Epithelial cell of proximal tubule (primary cell): ENCODE results near the gene RIC1. TPM values are rescaled to one million over a fixed set of nuclear protein-coding genes. Genes with fewer than 3 reads are reported as not detected.

Experiments used
- DNase-seq: peaks from one replicate; pipeline ENCODE4 v3.0.0-alpha.2; 2011; ENCODE audit warnings: low read depth
- H3K4me3 ChIP-seq: 2 replicates; pipeline ENCODE4 v1.5.1; 2011; ENCODE audit warnings: low read depth, mild to moderate bottlenecking, low read length
- total RNA-seq: library from RNA; depleted of rRNA; stranded (reverse); fragments of >200 nt; gene quantifications from 2 replicates; pipeline ENCODE4 v1.2.3, GENCODE V29; 2015
- TF ChIP-seq, protein P1 (sequence below): conservative IDR thresholded peaks from 2 replicates; pipeline ENCODE4 v1.5.1; 2012; ENCODE audit warnings: low read depth, mild to moderate bottlenecking, low read length

The RIC1 gene
- total RNA-seq, 1 donor from 2014 or later: 12.7 TPM

DNA sequence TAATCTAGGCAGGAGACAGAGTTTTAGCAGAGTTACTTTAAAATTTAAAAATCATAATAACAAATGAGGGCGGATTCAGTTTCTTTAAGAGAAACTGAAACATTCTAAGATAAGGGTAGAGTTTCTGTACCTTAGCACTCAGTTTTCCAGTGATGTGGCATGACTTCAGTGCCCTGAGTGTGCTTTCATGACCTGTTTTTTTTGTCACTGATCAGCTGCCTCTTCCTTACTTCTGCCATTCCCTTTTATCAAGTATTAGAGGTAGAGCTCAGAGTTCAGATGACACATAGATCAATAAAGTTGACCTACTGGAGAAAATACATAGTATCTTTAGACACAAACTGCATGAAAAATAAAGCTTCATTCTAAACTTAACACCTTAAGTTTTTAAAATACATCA, 121.7 kb downstream of the RIC1 start:
- TF ChIP-seq, protein P1, sequence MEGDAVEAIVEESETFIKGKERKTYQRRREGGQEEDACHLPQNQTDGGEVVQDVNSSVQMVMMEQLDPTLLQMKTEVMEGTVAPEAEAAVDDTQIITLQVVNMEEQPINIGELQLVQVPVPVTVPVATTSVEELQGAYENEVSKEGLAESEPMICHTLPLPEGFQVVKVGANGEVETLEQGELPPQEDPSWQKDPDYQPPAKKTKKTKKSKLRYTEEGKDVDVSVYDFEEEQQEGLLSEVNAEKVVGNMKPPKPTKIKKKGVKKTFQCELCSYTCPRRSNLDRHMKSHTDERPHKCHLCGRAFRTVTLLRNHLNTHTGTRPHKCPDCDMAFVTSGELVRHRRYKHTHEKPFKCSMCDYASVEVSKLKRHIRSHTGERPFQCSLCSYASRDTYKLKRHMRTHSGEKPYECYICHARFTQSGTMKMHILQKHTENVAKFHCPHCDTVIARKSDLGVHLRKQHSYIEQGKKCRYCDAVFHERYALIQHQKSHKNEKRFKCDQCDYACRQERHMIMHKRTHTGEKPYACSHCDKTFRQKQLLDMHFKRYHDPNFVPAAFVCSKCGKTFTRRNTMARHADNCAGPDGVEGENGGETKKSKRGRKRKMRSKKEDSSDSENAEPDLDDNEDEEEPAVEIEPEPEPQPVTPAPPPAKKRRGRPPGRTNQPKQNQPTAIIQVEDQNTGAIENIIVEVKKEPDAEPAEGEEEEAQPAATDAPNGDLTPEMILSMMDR: no peak
- DNase-seq: no peak
- H3K4me3 ChIP-seq: no peak overlapping the region

DNA sequence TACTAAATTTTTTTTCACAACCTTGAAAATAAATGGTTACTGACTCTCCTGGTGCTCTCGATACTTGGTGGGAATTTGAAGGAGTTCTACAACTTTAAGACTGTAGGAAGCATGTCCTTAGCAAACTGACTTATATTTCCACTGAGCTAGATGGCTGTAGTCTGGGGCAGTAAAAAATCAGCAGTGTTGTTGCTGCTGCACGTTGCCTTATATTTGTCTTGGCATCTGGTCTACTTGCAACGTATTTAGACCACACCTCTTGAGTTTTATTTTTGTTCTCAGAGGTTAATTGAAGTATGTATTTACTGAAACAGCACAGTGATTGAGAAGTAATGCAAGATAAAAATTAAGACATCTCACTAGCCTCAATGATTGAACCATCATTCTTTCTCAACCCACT, 127.7 kb downstream of the RIC1 start:
- no peak for DNase-seq
- TF ChIP-seq, protein P1: no peak
- no peak overlapping the region for H3K4me3 ChIP-seq

DNA sequence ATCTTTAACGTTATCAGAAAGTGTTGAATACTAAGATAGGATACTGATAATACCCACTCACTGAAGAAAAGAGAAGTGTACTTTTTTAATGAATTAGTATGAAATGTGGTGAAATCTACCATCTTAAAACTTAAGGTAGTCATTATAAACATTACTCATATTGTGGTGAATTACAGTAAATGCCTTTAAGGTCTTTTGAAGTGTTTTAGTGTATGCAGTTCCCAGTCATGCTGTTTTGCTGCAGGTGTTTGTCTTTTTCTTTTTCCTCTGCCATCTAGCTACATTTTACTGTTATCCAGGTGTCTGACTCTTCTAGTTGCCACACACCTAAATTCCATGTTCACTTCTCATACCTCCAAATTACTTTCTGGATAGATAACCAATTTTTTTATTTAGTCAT, 131.4 kb downstream of the RIC1 start:
- no peak for DNase-seq
- TF ChIP-seq, protein P1: no peak
- no peak overlapping the region for H3K4me3 ChIP-seq

DNA sequence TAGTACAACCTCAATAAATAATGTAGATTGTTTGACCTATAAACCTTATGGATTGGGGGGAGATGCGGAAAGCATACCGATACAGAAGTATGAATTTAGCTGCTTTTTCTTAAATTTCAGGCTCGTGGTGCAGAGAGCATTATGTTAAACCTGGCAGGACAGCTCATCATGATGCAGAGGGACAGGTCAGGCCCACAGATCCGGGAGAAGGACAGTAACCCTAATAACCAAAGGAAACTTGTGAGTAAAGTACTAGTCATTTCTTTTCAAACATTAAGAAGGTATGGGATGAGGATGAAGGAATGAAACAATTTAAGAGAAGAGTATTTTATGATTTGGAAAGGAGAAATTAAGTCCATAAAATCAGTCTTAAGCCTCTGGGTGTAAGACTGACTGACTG, 133.5 kb downstream of the RIC1 start:
- TF ChIP-seq, protein P1: no peak
- no peak for DNase-seq
- H3K4me3 ChIP-seq: no peak overlapping the region

DNA sequence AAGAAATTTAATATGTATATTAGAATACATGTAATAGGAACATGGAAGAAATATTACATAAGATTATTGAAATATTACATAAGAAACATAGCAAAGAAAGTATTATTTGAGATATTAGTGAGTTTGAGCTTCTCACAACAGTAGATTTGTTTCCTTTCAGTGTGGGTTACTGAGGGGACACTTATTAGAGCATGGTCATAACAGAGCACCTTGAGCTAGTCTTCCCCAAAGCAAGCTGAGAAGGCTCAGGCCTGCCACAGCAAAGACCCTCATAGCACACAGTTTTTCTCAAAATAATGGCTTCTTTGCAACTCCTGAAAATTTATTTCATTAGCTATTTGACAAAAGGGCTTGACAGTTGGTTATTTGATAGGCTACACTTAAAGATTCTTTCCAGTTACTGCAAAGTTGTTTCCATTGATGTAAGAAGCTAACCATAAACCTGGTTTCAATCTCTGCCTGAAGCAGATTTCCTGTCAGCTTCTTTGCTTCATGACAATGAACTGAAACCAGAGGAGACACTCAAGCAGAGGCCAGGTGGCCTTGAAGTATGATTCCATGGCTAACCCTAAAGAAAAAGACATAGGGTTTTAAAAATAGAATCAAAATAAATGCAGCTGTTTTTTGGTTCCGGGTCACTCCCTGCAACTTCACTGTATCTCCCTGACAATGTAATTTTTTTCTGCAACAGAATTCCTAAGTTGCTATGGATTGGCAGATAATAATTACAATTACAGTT, 135.4 kb downstream of the RIC1 start:
- DNase-seq: no peak
- no peak overlapping the region for H3K4me3 ChIP-seq
- TF ChIP-seq, protein P1: no peak

DNA sequence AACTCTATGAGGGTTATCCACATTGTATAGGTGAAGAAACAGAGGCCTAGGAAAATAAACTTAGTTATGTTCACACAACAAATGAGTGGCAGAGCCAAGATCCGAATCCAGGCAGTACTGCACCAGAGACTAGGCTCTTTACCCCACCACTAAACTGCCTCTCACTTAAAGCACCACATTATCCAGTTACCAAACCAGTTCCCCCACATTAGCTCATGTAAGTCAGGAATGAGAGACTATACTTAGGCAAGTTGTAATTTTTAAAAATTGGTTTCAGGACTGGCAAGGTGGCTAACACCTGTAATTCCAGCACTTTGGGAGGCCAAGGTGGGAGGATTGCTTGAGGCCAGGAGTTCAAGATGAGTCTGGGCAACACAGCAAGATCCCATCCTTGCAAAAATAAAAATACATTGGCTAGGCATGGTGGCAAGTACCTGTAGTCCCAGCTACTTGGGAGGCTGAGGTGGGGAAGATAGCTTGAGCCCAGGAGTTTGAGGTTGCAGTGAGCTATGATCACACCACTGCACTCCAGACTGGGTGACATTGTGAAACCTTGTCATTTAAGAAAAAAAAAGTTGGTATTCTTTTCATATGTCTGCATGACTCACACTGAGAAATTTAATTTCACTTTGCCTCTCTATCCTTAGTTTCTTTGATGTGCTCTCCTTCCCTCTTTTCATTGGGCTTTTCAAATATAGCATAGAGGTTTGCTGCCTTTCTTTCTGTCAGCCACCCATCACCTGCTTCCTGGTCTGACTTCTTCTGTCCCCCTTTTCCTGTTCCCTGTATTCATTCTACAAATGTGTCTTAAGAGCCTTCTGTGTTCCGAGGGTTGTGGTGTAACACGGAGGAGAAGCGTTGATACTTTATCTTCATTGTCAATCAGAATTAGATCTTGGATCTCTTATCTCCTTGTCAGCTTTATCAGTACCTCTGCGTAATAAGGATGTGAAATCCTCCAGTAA, 139.3 kb downstream of the RIC1 start:
- H3K4me3 ChIP-seq: no peak overlapping the region
- TF ChIP-seq, protein P1: no peak

More for the DNA sequence above, 139.3 kb downstream of the RIC1 start:
- DNase-seq: no peak
